Lower lobe of right lung (tissue), 2 donors: ENCODE data around the gene IPCEF1. TPM values are rescaled to one million over a fixed set of nuclear protein-coding genes. Genes with fewer than 3 reads are reported as not detected.
"Not testable (repeated sequence)": the region's sequence is repeated elsewhere in the genome, so short reads cannot be mapped to it uniquely, and the experiment has no call there.

Experiments
- ATAC-seq, 2 donors: fragments of 200-7000 bp; cut with Tn5 transposase; one replicate each; pipeline ENCODE4 v1.9.1; 2020 to 2022; ENCODE audit warnings: mild to moderate bottlenecking in 2 of 2, moderate library complexity in 2 of 2
- DNase-seq: peaks from one replicate; pipeline ENCODE4 v3.0.0-alpha.2; 2020
- H3K27ac ChIP-seq: fragments of 200-600 bp; one replicate; pipeline ENCODE4 v1.8.0; 2022
- H3K27me3 ChIP-seq: fragments of 200-600 bp; one replicate; pipeline ENCODE4 v1.8.0; 2022; ENCODE audit warnings: low read depth
- H3K36me3 ChIP-seq: fragments of 200-600 bp; one replicate; pipeline ENCODE4 v1.8.0; 2022; ENCODE audit warnings: mild to moderate bottlenecking
- H3K4me1 ChIP-seq: fragments of 200-600 bp; one replicate; pipeline ENCODE4 v1.8.0; 2022
- H3K4me3 ChIP-seq: fragments of 200-600 bp; one replicate; pipeline ENCODE4 v1.8.0; 2022; ENCODE audit warnings: mild to moderate bottlenecking
- H3K9me3 ChIP-seq: fragments of 200-600 bp; one replicate; pipeline ENCODE4 v1.8.0; 2022
- CTCF ChIP-seq: fragments of 200-600 bp; IDR thresholded peaks from one replicate; pipeline ENCODE4 v1.8.0; 2022; ENCODE audit warnings: antibody characterized with exemption, mild to moderate bottlenecking
- intact Hi-C: fragments of 100-400 bp; cut with DNase I; formaldehyde crosslinking; loops from one replicate; pipeline ENCODE4 v1.11.0; 2022
- total RNA-seq: library from RNA; stranded (reverse); fragmentation: NEBNext Ultra II Directional; extraction: Animal tissue kit (Norgen Biotek cat#: 25700); gene quantifications from one replicate; pipeline ENCODE4 v1.2.1, GENCODE V29; 2021
- donor health status: DM: no; HTN: yes; CAD: no; lungs with severe emphysema.

The IPCEF1 gene
- total RNA-seq, 1 donor from 2014 or later, result 7.9 TPM

- Histone ChIP-seq H3K36me3 (no peaks in the 10 kb centered on the region), H3K27ac (no peak overlapping the region), H3K9me3 (peaks cover 9% of the 10 kb centered on the region), H3K4me1 (no peaks in the 10 kb centered on the region), H3K27me3 (no peaks in the 10 kb centered on the region), H3K4me3 (no peak overlapping the region)
- ATAC-seq, result no peak
- TF ChIP-seq CTCF, result no peak
- DNase-seq, result no peak
- intact Hi-C loops, result no loop called here
Observed at GRCh38 chr6:154179434-154179833, 177.2 kb downstream of the IPCEF1 start.

- H3K4me1 ChIP-seq, H3K4me3 ChIP-seq, H3K9me3 ChIP-seq, H3K27me3 ChIP-seq, H3K27ac ChIP-seq, intact Hi-C loops, ATAC-seq, H3K36me3 ChIP-seq, DNase-seq: not testable (repeated sequence)
Observed at GRCh38 chr6:154172393-154172792, 184.2 kb downstream of the IPCEF1 start.

GRCh38 chr6:154170106-154170505 lies 186.5 kb downstream of the IPCEF1 start:
- ATAC-seq, result no peak
- no peak overlapping the region for H3K4me3 ChIP-seq
- intact Hi-C loops, result no loop called here
- no peak for TF ChIP-seq CTCF
- no peak for DNase-seq
- no peak overlapping the region for H3K27ac ChIP-seq
- H3K36me3 ChIP-seq, result no peaks in the 10 kb centered on the region
- peaks cover 25% of the 10 kb centered on the region for H3K4me1 ChIP-seq
- H3K27me3 ChIP-seq, result no peaks in the 10 kb centered on the region
- H3K9me3 ChIP-seq, result no peaks in the 10 kb centered on the region

GRCh38 chr6:154169193-154169847 lies 187.3 kb downstream of the IPCEF1 start:
- Histone ChIP-seq H3K27me3 (no peaks in the 10 kb centered on the region), H3K4me1 (peaks cover 32% of the 10 kb centered on the region), H3K9me3 (no peaks in the 10 kb centered on the region), H3K36me3 (no peaks in the 10 kb centered on the region), H3K27ac (no peak overlapping the region), H3K4me3 (no peak overlapping the region)
- ATAC-seq (peak; percentile 34 to 68), DNase-seq (peak; percentile 62)
- intact Hi-C loops, result no loop called here
- no peak for TF ChIP-seq CTCF

- Histone ChIP-seq H3K4me3 (no peak overlapping the region), H3K27ac (peak overlapping the region; percentile 6), H3K27me3 (no peaks in the 10 kb centered on the region), H3K4me1 (peaks cover 38% of the 10 kb centered on the region), H3K36me3 (no peaks in the 10 kb centered on the region), H3K9me3 (no peaks in the 10 kb centered on the region)
- TF ChIP-seq CTCF, result no peak
- intact Hi-C loops, result no loop called here
- ATAC-seq (peak; percentile 59 to 64), DNase-seq (peak; percentile 45)
Observed at GRCh38 chr6:154167126-154167525, 189.5 kb downstream of the IPCEF1 start.

GRCh38 chr6:154166140-154166539 lies 190.5 kb downstream of the IPCEF1 start:
- no peak for TF ChIP-seq CTCF
- peak in 1 of 2 donors; percentile 46 for ATAC-seq

More at GRCh38 chr6:154166140-154166539, 190.5 kb downstream of the IPCEF1 start:
- intact Hi-C loops, result no loop called here
- Histone ChIP-seq H3K36me3 (no peaks in the 10 kb centered on the region), H3K27ac (peak overlapping the region; percentile 2), H3K4me3 (no peak overlapping the region), H3K27me3 (no peaks in the 10 kb centered on the region), H3K9me3 (no peaks in the 10 kb centered on the region), H3K4me1 (peaks cover 38% of the 10 kb centered on the region)
- DNase-seq, result peak; percentile 44
